ENCODE measurements around the gene HM13.
"Not testable (repeated sequence)": the region's sequence is repeated elsewhere in the genome, so short reads cannot be mapped to it uniquely, and the experiment has no call there.

The HM13 gene

GRCh38 chr20:31500527-31500926 is 13.7 kb upstream of the HM13 start:
- no peak for DNase-seq (ENCODE audit: low read depth)

GRCh38 chr20:31502884-31503673 is 11.2 kb upstream of the HM13 start:
- peak; percentile 42 for DNase-seq (ENCODE audit: low read depth)

- no peak for DNase-seq (ENCODE audit: low read depth)
Observed at GRCh38 chr20:31505903-31506302, 8.3 kb upstream of the HM13 start.

- DNase-seq (ENCODE audit: low read depth), result no peak
Observed at GRCh38 chr20:31508517-31509244, 5.6 kb upstream of the HM13 start.

- DNase-seq (ENCODE audit: low read depth), result no peak
Observed at GRCh38 chr20:31515072-31515774, 981 bp downstream of the HM13 start.

GRCh38 chr20:31515775-31516107 is 1.5 kb downstream of the HM13 start:
- no peak for DNase-seq (ENCODE audit: low read depth)

GRCh38 chr20:31516166-31516565 is 1.9 kb downstream of the HM13 start:
- DNase-seq (ENCODE audit: low read depth), result no peak

GRCh38 chr20:31516651-31517050 is 2.4 kb downstream of the HM13 start:
- DNase-seq (ENCODE audit: low read depth), result no peak

- no peak for DNase-seq (ENCODE audit: low read depth)
Observed at GRCh38 chr20:31517373-31517772, 3.1 kb downstream of the HM13 start.

- DNase-seq (ENCODE audit: low read depth), result not testable (repeated sequence)
Observed at GRCh38 chr20:31521267-31521666, 7.0 kb downstream of the HM13 start.

GRCh38 chr20:31522731-31523130 is 8.5 kb downstream of the HM13 start:
- DNase-seq (ENCODE audit: low read depth), result no peak

GRCh38 chr20:31523361-31524283 is 9.4 kb downstream of the HM13 start:
- no peak for DNase-seq (ENCODE audit: low read depth)

- DNase-seq (ENCODE audit: low read depth), result no peak
Observed at GRCh38 chr20:31527266-31527665, 13.0 kb downstream of the HM13 start.

- DNase-seq (ENCODE audit: low read depth), result no peak
Observed at GRCh38 chr20:31535298-31535697, 21.1 kb downstream of the HM13 start.

GRCh38 chr20:31536575-31536974 is 22.3 kb downstream of the HM13 start:
- no peak for DNase-seq (ENCODE audit: low read depth)

- DNase-seq (ENCODE audit: low read depth), result no peak
Observed at GRCh38 chr20:31537116-31537871, 23.1 kb downstream of the HM13 start.

GRCh38 chr20:31537890-31538289 is 23.6 kb downstream of the HM13 start:
- DNase-seq (ENCODE audit: low read depth), result no peak

GRCh38 chr20:31538326-31538725 is 24.1 kb downstream of the HM13 start:
- DNase-seq (ENCODE audit: low read depth), result no peak

- not testable (repeated sequence) for DNase-seq (ENCODE audit: low read depth)
Observed at GRCh38 chr20:31539636-31540035, 25.4 kb downstream of the HM13 start.

GRCh38 chr20:31540406-31540805 is 26.2 kb downstream of the HM13 start:
- DNase-seq (ENCODE audit: low read depth), result no peak

- no peak for DNase-seq (ENCODE audit: low read depth)
Observed at GRCh38 chr20:31542201-31542842, 28.1 kb downstream of the HM13 start.

All from stimulated activated CD8-positive, alpha-beta memory T cell treated with anti-CD3 and anti-CD28 coated beads, Interleukin-12 subunit alpha, Interleukin-12 subunit beta, amount 100 ng/mL, for 4 hours (primary cell).